ENCODE results near the gene RHEB.
A peak's percentile ranks its signal among the peaks of the same experiment; 100 is the strongest.
"Not testable (repeated sequence)": the region's sequence is repeated elsewhere in the genome, so short reads cannot be mapped to it uniquely, and the experiment has no call there.

The RHEB gene

GRCh38 chr7:151519765-151520418 lies at the start of gene RHEB:
Gene RHEB (minus strand): TSS chr7:151519895. CDS start chr7:151519511, 384 bp downstream.
- DNase-seq (ENCODE audit: low read depth in 2 of 2, low spot score in 1 of 2) = peak; percentile 96 to 97

- no peak for DNase-seq (ENCODE audit: low read depth in 2 of 2, low spot score in 1 of 2)
Measured at GRCh38 chr7:151566897-151567320, 47.2 kb upstream of the RHEB start.

DNA sequence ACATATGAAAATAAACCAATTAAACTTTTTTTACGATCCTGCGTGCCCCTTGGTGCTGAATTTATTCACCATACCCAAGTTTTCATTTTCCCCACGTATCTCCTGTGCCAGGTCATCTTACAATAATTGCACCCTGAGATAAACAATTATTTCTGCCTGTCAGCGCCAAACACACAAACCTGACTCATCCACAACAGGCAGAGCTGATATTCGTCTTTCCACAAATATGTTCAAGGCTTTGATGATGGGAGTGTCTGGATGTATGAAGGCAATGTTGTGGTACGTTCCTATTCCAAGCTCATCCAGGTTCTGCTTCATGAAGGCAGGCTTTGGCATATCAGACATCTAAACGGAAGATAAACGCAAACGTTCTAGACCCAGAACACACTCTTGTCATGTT lies 45.8 kb upstream of the RHEB start:
- no peak for DNase-seq (ENCODE audit: low read depth in 2 of 2, low spot score in 1 of 2)

GRCh38 chr7:151560243-151560642 lies 40.5 kb upstream of the RHEB start:
- DNase-seq (ENCODE audit: low read depth in 2 of 2, low spot score in 1 of 2) = no peak

DNA sequence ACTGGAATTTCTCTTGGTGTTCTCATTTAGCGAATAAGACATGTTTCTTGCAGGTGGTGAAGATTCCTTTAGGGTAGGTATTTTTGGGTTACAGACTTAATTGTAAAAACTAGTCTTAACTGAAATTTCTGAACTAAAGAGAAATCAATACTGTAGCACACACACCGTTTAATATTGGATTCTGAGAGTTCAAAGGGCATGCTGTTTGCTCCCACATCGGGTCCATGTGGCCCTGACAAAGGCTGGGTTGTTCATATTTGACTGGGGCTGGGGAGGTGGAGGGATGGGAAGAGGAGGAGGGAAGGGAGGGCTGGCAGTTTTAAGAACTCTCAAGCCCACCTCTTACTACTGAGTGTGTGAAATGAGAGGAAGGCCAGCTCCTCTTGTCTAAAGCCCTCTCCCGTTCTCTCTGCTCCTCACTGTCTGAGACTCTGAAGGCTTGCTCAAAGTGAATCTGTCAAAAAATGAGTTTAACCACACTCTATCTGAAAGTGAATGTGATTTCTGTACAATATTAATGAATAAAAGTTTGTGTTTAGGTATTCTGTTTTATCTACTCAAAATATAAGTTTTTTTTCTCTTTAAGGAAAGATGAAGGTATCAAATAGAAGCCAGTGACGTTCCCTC lies 40.0 kb upstream of the RHEB start:
- DNase-seq (ENCODE audit: low read depth in 2 of 2, low spot score in 1 of 2) = no peak

GRCh38 chr7:151558575-151558974 lies 38.9 kb upstream of the RHEB start:
- DNase-seq (ENCODE audit: low read depth in 2 of 2, low spot score in 1 of 2) = no peak

- DNase-seq (ENCODE audit: low read depth in 2 of 2, low spot score in 1 of 2) = no peak
Measured at GRCh38 chr7:151556592-151556991, 36.9 kb upstream of the RHEB start.

GRCh38 chr7:151553356-151553755 lies 33.7 kb upstream of the RHEB start:
- no peak for DNase-seq (ENCODE audit: low read depth in 2 of 2, low spot score in 1 of 2)

- no peak for DNase-seq (ENCODE audit: low read depth in 2 of 2, low spot score in 1 of 2)
Measured at GRCh38 chr7:151552352-151553028, 32.8 kb upstream of the RHEB start.

- DNase-seq (ENCODE audit: low read depth in 2 of 2, low spot score in 1 of 2) = no peak
Measured at GRCh38 chr7:151551820-151552219, 32.1 kb upstream of the RHEB start.

GRCh38 chr7:151550656-151551286 lies 31.1 kb upstream of the RHEB start:
- no peak for DNase-seq (ENCODE audit: low read depth in 2 of 2, low spot score in 1 of 2)

- DNase-seq (ENCODE audit: low read depth in 2 of 2, low spot score in 1 of 2) = no peak
Measured at GRCh38 chr7:151549644-151550043, 29.9 kb upstream of the RHEB start.

DNA sequence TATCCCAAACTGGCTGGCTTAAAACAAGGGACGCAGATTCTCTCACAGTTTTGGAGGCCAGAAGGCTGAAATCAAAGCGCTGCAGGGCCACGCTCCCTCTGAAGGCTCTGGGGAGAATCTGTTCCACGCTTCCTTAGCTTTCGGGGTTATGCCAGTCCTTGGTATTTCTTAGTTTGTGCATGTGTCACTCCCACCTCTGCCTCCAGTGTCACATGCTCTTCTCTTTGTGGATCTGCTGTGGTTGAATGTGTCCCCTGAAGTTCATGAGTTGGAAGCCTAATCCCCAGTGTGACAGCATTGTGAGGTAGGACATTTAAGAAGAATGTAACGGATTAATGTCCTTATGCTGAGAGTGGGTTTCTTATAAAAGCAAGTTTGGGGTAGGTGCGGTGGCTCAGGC lies 29.4 kb upstream of the RHEB start:
- no peak for DNase-seq (ENCODE audit: low read depth in 2 of 2, low spot score in 1 of 2)

DNA sequence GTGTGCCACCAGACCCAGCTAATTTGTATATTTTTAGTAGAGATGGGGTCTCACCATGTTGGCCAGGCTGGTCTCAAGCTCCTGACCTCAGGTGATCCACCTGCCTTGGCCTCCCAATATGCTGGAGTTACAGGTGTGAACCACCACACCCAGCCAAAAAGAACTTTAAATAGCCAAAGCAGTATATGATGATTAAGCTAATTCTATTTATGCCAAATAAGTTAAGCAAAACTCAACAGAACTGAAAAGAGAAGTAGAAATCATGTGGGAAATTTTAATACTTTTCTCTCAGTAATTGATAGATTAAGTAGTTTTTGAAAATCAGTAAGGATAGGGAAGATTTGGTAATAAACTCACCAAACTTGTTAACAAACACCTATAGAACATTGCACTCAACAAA lies 24.5 kb upstream of the RHEB start:
- no peak for DNase-seq (ENCODE audit: low read depth in 2 of 2, low spot score in 1 of 2)

GRCh38 chr7:151542606-151543130 lies 23.0 kb upstream of the RHEB start:
- no peak for DNase-seq (ENCODE audit: low read depth in 2 of 2, low spot score in 1 of 2)

- no peak for DNase-seq (ENCODE audit: low read depth in 2 of 2, low spot score in 1 of 2)
Measured at GRCh38 chr7:151541709-151542499, 22.2 kb upstream of the RHEB start.

DNA sequence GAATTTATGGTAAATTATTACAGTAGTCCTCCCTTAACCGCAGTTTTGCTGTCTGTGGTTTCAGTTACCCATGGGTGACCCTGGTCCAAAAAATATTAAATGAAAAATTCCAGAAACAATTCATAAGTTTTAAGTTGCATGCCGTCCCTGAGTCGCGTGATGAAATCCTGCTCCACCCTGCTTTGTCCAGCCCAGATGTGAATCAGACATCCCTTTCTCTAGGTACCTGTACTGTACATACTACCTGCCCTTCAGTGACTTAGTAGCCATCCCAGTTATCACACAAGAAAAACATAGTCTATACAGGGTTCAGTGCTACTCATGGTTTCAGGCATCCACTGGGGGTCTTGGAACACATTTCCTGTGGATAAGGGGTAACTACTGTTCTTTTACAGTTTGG lies 20.5 kb upstream of the RHEB start:
- DNase-seq (ENCODE audit: low read depth in 2 of 2, low spot score in 1 of 2) = no peak

GRCh38 chr7:151539088-151539671 lies 19.5 kb upstream of the RHEB start:
- DNase-seq (ENCODE audit: low read depth in 2 of 2, low spot score in 1 of 2) = no peak

DNA sequence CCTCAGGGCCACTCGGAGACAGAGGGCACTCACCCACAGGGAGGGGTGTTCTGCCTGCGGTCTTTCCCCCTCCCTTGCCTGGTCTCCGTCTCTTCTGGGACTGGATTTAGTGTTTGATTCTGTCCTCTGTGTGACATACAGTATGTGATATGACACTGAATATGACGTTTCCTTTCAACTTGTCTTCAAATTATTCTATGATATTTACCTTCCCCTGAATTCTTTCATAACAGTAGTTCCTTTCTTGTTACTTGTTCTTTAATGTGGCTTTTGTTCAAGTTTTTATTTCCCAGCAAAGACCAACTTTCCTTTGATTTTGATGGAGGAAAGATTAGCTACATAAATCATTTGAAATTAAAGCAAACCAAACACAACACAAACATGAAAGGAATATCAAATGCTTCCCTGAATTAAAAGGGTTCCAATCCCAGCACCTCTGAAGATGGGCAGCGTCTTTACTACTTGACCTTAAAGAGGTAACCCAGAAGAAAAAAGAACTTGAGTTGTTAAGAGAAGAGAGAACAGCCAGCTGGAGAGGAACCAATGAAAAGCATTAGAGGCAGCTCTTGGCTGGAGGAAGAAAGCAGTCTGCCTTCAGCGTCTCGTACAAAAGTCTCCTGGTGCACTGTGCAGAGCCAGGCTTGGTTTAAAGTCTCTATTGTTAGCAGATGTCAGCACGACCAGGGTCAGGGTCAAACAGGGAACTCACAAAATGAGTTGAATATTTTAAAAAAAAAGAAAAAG lies 18.3 kb upstream of the RHEB start:
- no peak for DNase-seq (ENCODE audit: low read depth in 2 of 2, low spot score in 1 of 2)

GRCh38 chr7:151536178-151536577 lies 16.5 kb upstream of the RHEB start:
- DNase-seq (ENCODE audit: low read depth in 2 of 2, low spot score in 1 of 2) = not testable (repeated sequence)
